AG04450 (cell line): ENCODE data around the gene EHD2. TPM values are rescaled to one million over a fixed set of nuclear protein-coding genes. Genes with fewer than 3 reads are reported as not detected.

Experiments used
- CTCF ChIA-PET: fragments of 300-600, 350-600 bp; formaldehyde crosslinking; extraction: SDS; loops from one replicate; lab custom pipeline; 2022; ENCODE audit warnings: antibody characterized with exemption, inconsistent platforms; lab: Charles Lee
- POLR2A ChIA-PET: fragments of 350-600 bp; formaldehyde crosslinking; extraction: SDS; loops from one replicate; lab custom pipeline; 2021; ENCODE audit warnings: antibody characterized with exemption, inconsistent platforms; lab: Yijun Ruan, JAX
- DNase-seq: peaks from one replicate; pipeline ENCODE4 v3.0.0-alpha.2; 2011; ENCODE audit warnings: low read depth, low spot score
- H3K27ac ChIP-seq: one replicate; pipeline ENCODE4 v1.5.1; 2012; ENCODE audit warnings: low read depth, low read length, control low read depth
- H3K27me3 ChIP-seq: one replicate; pipeline ENCODE4 v1.6.0; 2012; ENCODE audit warnings: low read length; ENCODE audit not compliant: control insufficient read depth, insufficient read depth
- H3K4me3 ChIP-seq: 2 replicates; pipeline ENCODE4 v1.5.1; 2011; ENCODE audit warnings: mild to moderate bottlenecking, low read depth, low read length, control low read depth
- H3K9me3 ChIP-seq: 2 replicates; pipeline ENCODE4 v1.5.1; 2012; ENCODE audit warnings: low read length; ENCODE audit not compliant: control insufficient read depth, insufficient read depth
- polyA plus RNA-seq: library from polyadenylated mRNA; depleted of rRNA; stranded (reverse); fragments of >200 nt; gene quantifications from 2 replicates; pipeline ENCODE4 v1.2.3, GENCODE V29; 2011
- TF ChIP-seq, protein P1 (sequence below): IDR thresholded peaks from 2 replicates; pipeline ENCODE4 v1.5.1; 2011; ENCODE audit warnings: low read depth, low read length, control low read depth, inconsistent platforms

The EHD2 gene
- polyA plus RNA-seq, 1 experiment, result 84.0 TPM

DNA sequence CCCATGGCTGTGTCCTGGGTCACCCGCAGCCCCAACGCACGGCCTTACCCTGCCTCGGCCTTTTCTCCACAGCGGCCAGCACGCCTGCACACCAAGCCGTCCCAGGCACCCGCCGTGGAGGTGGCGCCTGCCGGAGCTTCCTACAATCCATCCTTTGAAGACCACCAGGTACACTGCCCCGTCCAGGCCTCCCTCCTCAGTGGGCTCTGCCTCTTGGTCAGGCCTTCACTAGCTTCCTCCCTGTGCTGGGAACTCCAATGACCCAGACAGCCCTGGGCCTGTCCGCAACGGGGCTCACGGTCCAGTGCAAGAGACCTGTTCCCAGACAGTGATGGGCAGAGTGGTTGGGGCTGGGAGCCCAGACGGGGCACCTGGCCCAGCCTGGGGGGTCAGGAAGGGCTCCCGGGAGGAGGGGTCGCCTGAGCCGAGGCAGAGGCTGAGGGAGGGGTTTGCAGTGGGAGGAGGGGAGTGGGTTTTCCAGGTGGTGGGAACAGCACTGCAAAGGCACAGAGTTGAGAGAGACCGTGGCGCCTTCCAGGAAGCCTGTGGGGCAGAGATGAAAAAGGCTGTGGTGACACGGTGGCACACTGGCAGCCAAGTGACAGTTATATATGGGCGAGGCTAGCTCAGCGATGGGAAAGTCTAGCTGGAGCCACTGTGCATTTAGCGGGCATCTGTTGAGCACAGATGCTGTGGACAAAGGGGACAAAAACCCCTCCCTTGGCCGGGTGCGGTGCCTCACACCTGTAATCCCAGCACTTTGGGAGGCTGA lies 39.4 kb downstream of the EHD2 start:
- H3K9me3 ChIP-seq, result no peaks in the 10 kb centered on the region; the same call in 1 of the 2 replicates
- DNase-seq, result no peak
- no peak overlapping the region for H3K4me3 ChIP-seq
- TF ChIP-seq, protein P1, sequence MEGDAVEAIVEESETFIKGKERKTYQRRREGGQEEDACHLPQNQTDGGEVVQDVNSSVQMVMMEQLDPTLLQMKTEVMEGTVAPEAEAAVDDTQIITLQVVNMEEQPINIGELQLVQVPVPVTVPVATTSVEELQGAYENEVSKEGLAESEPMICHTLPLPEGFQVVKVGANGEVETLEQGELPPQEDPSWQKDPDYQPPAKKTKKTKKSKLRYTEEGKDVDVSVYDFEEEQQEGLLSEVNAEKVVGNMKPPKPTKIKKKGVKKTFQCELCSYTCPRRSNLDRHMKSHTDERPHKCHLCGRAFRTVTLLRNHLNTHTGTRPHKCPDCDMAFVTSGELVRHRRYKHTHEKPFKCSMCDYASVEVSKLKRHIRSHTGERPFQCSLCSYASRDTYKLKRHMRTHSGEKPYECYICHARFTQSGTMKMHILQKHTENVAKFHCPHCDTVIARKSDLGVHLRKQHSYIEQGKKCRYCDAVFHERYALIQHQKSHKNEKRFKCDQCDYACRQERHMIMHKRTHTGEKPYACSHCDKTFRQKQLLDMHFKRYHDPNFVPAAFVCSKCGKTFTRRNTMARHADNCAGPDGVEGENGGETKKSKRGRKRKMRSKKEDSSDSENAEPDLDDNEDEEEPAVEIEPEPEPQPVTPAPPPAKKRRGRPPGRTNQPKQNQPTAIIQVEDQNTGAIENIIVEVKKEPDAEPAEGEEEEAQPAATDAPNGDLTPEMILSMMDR, result no peak
- POLR2A ChIA-PET, result interaction anchor here (1.1 to 2.1 kb wide), 2 partner anchors 13 to 40 kb away, joined by 3 to 5 read pairs; partner anchors contain the start of gene EHD2
- no peak overlapping the region for H3K27ac ChIP-seq
- no peaks in the 10 kb centered on the region for H3K27me3 ChIP-seq
- CTCF ChIA-PET, result interaction anchor here (1.8 kb wide), 1 partner anchor 13 kb away, joined by 5 read pairs; no protein-coding TSS in a partner anchor

DNA sequence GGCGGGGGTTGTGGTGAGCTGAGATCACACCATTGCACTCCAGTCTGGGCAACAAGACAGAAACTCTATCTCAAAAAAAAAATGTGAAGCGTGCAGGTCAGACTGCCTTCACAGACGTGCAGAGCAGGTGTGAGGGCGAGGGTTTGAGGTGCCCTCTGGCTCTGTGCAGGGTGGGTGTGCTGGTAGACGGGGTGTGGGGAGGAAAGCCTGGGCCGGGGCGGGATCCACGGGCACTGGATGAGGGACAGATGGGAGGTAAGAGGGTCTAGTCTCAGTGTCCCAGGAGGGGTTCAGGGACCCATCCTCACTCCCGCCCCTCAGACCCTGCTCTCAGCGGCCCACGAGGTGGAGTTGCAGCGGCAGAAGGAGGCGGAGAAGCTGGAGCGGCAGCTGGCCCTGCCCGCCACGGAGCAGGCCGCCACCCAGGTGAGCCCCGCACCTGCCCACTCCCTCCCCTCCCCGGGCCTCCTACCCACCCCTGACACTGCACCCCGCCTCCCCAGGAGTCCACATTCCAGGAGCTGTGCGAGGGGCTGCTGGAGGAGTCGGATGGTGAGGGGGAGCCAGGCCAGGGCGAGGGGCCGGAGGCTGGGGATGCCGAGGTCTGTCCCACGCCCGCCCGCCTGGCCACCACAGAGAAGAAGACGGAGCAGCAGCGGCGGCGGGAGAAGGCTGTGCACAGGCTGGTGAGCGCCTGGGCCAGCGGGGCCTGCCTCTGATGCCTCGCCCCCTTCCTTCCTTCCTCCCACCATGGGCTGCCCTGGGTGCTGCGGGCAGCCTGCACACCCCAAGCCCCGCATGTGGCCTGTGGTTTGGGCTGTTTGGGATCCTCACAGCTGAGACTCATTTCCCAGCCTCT lies 41.2 kb downstream of the EHD2 start:
- TF ChIP-seq, protein P1, result no peak
- CTCF ChIA-PET, result interaction anchor here (1.8 kb wide), 1 partner anchor 11 kb away, joined by 5 read pairs; no protein-coding TSS in a partner anchor
- POLR2A ChIA-PET, result interaction anchor here (0.7 kb wide), 1 partner anchor 13 kb away, joined by 3 read pairs; no protein-coding TSS in a partner anchor

DNA sequence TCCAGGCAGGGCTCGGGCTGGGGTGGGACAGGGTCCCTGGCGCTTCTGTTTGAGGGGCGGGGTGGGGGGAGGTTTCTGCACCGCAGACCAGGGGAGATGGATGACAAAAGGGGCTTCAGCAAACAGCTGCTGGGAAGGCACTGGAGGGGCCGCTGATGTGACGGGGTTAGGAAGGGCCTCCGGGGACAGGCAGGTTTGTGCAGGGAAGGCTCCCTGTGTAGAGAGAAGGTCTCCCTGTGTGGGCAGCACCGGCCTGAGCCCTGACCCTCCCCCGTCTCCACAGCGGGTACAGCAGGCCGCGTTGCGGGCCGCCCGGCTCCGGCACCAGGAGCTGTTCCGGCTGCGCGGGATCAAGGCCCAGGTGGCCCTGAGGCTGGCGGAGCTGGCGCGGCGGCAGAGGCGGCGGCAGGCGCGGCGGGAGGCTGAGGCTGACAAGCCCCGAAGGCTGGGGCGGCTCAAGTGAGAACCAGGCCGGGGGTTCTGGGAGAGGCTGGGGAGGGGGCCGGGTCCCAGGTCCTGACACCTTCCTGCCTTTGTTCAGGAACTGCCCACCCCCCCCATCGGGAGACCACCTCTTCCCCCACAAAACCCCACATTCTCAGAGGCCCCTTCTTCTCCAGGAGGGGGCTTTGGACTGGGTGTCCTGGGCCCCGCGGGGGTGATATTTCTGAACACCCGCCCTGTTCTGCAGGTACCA lies 42.0 kb downstream of the EHD2 start:
- Histone ChIP-seq H3K27ac (no peak overlapping the region), H3K4me3 (no peak overlapping the region), H3K9me3 (no peaks in the 10 kb centered on the region; the same call in 1 of the 2 replicates), H3K27me3 (no peaks in the 10 kb centered on the region)
- ChIA-PET CTCF (interaction anchor here (1.5 to 1.7 kb wide), 2 partner anchors 10 to 12 kb away, joined by 3 to 7 read pairs; no protein-coding TSS in a partner anchor), POLR2A (interaction anchor here (1.4 kb wide), 1 partner anchor 9 kb away, joined by 4 read pairs; no protein-coding TSS in a partner anchor)
- DNase-seq, result no peak
- TF ChIP-seq, protein P1, result no peak

More for the DNA sequence above, 41.2 kb downstream of the EHD2 start:
- no peaks in the 10 kb centered on the region; the same call in 1 of the 2 replicates for H3K9me3 ChIP-seq
- no peak overlapping the region for H3K27ac ChIP-seq
- no peak for DNase-seq
- no peaks in the 10 kb centered on the region for H3K27me3 ChIP-seq
- no peak overlapping the region for H3K4me3 ChIP-seq

DNA sequence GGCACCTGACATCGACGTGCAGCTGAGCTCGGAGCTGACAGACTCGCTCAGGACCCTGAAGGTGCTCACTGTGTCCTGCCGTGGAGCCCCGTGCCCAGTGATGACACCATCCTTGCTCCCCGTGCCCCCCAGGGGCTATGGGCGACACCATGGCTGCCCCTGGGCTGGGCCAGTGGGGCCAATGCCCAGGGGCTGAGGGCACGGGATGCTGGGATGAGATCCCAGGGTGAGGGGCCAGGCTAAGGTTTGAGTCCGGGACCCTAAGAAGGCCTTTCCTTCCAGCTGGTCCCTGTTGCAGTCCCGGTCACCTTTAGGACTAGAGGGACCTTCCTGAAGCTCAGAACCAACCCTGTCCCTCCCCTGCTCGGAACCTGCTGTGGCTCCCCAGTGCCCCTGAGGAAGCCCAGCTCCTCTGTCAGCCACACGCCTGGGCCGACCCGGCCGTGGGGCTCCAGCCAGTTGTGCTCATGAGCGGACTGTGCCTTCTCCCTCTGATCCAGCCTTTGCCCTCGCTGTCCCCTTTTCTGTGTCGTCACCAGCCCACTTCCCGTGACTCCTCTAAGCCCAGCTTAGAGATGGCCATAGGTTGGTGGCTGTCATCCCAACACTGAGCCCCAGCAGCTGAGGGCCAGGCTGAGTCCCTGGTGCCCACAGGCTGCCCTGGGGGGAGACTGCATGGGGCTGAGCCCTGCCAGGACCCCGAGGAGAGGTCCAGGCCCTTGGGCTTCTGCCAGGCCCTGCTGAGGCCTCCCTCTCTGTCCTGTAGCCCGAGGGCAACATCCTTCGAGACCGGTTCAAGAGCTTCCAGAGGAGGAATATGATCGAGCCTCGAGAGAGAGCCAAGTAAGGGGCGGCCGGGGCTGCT lies 42.8 kb downstream of the EHD2 start:
- ChIA-PET POLR2A (interaction anchor here (1.4 kb wide), 1 partner anchor 10 kb away, joined by 4 read pairs; no protein-coding TSS in a partner anchor), CTCF (interaction anchor here (1.1 to 1.7 kb wide), 3 partner anchors 9 to 43 kb away, joined by 3 to 7 read pairs (median 3); partner anchors contain the start of gene EHD2)
- TF ChIP-seq, protein P1, result no peak

More for the DNA sequence above, 42.8 kb downstream of the EHD2 start:
- DNase-seq, result no peak
- no peaks in the 10 kb centered on the region; the same call in 1 of the 2 replicates for H3K9me3 ChIP-seq
- no peak overlapping the region for H3K27ac ChIP-seq
- no peaks in the 10 kb centered on the region for H3K27me3 ChIP-seq
- no peak overlapping the region for H3K4me3 ChIP-seq
